ENCODE results near the gene MLH3.

The MLH3 gene

GRCh38 chr14:75050852-75051555 lies at the start of gene MLH3:
Gene MLH3, minus strand, starts transcription at chr14:75051467. Its CDS starts 1,812 bp downstream, at chr14:75049655.
- no peak for TF ChIP-seq CTCF (IDR thresholded peaks at IDR 0.05; ENCODE audit: low read depth, low read length)
- H3K4me3 ChIP-seq (ENCODE audit: low read depth, low read length): peak within 1 kb of the TSS; percentile 60

- TF ChIP-seq CTCF (IDR thresholded peaks at IDR 0.05; ENCODE audit: low read depth, low read length): no peak
- H3K4me3 ChIP-seq (ENCODE audit: low read depth, low read length): no peak overlapping the region
These were observed 47.4 kb upstream of the MLH3 start for GRCh38 chr14:75098682-75099081.

- no peak for TF ChIP-seq CTCF (IDR thresholded peaks at IDR 0.05; ENCODE audit: low read depth, low read length)
- no peak overlapping the region for H3K4me3 ChIP-seq (ENCODE audit: low read depth, low read length)
These were observed 46.9 kb upstream of the MLH3 start for GRCh38 chr14:75098212-75098611.

GRCh38 chr14:75096959-75097358 lies 45.7 kb upstream of the MLH3 start:
- no peak for TF ChIP-seq CTCF (IDR thresholded peaks at IDR 0.05; ENCODE audit: low read depth, low read length)
- no peak overlapping the region for H3K4me3 ChIP-seq (ENCODE audit: low read depth, low read length)

- no peak for TF ChIP-seq CTCF (IDR thresholded peaks at IDR 0.05; ENCODE audit: low read depth, low read length)
- H3K4me3 ChIP-seq (ENCODE audit: low read depth, low read length): no peak overlapping the region
These were observed 44.4 kb upstream of the MLH3 start for GRCh38 chr14:75095690-75096089.

GRCh38 chr14:75094896-75095295 lies 43.6 kb upstream of the MLH3 start:
- no peak for TF ChIP-seq CTCF (IDR thresholded peaks at IDR 0.05; ENCODE audit: low read depth, low read length)
- H3K4me3 ChIP-seq (ENCODE audit: low read depth, low read length): no peak overlapping the region

- no peak for TF ChIP-seq CTCF (IDR thresholded peaks at IDR 0.05; ENCODE audit: low read depth, low read length)
- H3K4me3 ChIP-seq (ENCODE audit: low read depth, low read length): no peak overlapping the region
These were observed 41.4 kb upstream of the MLH3 start for GRCh38 chr14:75092698-75093097.

Data from WI38 (cell line).